Measurements from ENCODE around the gene MYO5C. TPM values are rescaled to one million over a fixed set of nuclear protein-coding genes. Genes with fewer than 3 reads are reported as not detected.
A peak's percentile ranks its signal among the peaks of the same experiment; 100 is the strongest.

Gene MYO5C
- total and polyA plus RNA-seq, 2 donors (not counting 3 experiments of a cell fraction or from before 2014, with no cell fraction given): 7.5 to 19.4 TPM

- no peak overlapping the region for H3K4me2 ChIP-seq (ENCODE audit: insufficient read depth, low read length)
- dilution Hi-C loops (cut with MboI; ENCODE audit: extremely low pct_ligation_motif_present, low sequenced_read_pairs) (no loop called here), intact Hi-C loops (cut with micrococcal nuclease) (loop anchor here (10.0 kb wide), 1 partner anchor 243 kb away; no protein-coding TSS in a partner anchor)
- H4K20me1 ChIP-seq (replicated peaks; ENCODE audit: control insufficient read depth, extremely low read depth, insufficient read depth, low read length): no peaks in the 10 kb centered on the region
- FAIRE-seq (no peak), DNase-seq (ENCODE audit: low read depth, low spot score) (no peak)
- ChIA-PET POLR2A (no interaction called here), CTCF (interaction anchor here (1.4 to 3.6 kb wide), 2 partner anchors 9 to 24 kb away, joined by 5 to 16 read pairs; no protein-coding TSS in a partner anchor)
- no peaks in the 10 kb centered on the region for H3K79me2 ChIP-seq (ENCODE audit: control insufficient read depth, insufficient read depth, low read length)
- H3K27ac ChIP-seq (ENCODE audit: insufficient read depth, low read depth, low read length): no peak overlapping the region
- H3K9me1 ChIP-seq (replicated peaks; ENCODE audit: control insufficient read depth, extremely low read depth, insufficient read depth, low read length): no peaks in the 10 kb centered on the region
- no TSS peak for BruUV-seq (replicated peaks)
- peaks cover 30% of the 10 kb centered on the region for H3K4me1 ChIP-seq (ENCODE audit: control insufficient read depth, extremely low read depth, insufficient read depth, low read length)
- peaks cover 0 to 4% of the 10 kb centered on the region in 2 experiments for H3K36me3 ChIP-seq (ENCODE audit: control insufficient read depth in 2 of 2, extremely low read depth in 1 of 2, insufficient read depth in 2 of 2, low read length in 2 of 2)
- TF ChIP-seq JUN (IDR thresholded peaks at IDR 0.05; ENCODE audit: borderline replicate concordance, insufficient read depth, insufficient read length, low read depth): no peak
- no peak for TF ChIP-seq EZH2 (IDR thresholded peaks at IDR 0.05; ENCODE audit: borderline replicate concordance, low read depth, low read length, severe bottlenecking)
- TF ChIP-seq MYC (IDR thresholded peaks at IDR 0.05; ENCODE audit: low read depth, low read length): no peak
- no peak for TF ChIP-seq POLR2AphosphoS5 (IDR thresholded peaks at IDR 0.05; ENCODE audit: insufficient read depth, low read depth, low read length)
- no peak for TF ChIP-seq MAX (IDR thresholded peaks at IDR 0.05; ENCODE audit: insufficient read depth, insufficient read length)
- TF ChIP-seq POLR2A (IDR thresholded peaks at IDR 0.05; ENCODE audit: low read depth, low read length): no peak
- TF ChIP-seq, protein P1, sequence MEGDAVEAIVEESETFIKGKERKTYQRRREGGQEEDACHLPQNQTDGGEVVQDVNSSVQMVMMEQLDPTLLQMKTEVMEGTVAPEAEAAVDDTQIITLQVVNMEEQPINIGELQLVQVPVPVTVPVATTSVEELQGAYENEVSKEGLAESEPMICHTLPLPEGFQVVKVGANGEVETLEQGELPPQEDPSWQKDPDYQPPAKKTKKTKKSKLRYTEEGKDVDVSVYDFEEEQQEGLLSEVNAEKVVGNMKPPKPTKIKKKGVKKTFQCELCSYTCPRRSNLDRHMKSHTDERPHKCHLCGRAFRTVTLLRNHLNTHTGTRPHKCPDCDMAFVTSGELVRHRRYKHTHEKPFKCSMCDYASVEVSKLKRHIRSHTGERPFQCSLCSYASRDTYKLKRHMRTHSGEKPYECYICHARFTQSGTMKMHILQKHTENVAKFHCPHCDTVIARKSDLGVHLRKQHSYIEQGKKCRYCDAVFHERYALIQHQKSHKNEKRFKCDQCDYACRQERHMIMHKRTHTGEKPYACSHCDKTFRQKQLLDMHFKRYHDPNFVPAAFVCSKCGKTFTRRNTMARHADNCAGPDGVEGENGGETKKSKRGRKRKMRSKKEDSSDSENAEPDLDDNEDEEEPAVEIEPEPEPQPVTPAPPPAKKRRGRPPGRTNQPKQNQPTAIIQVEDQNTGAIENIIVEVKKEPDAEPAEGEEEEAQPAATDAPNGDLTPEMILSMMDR (IDR thresholded peaks at IDR 0.05; ENCODE audit: extremely low read depth in 1 of 2, insufficient read depth in 1 of 2, low read depth in 1 of 2, low read length in 2 of 2): no peak
- no peak for TF ChIP-seq GATA2 (IDR thresholded peaks at IDR 0.05; ENCODE audit: insufficient read depth, insufficient read length, low read depth, low read length)
- no peaks in the 10 kb centered on the region for H3K9me3 ChIP-seq (replicated peaks; ENCODE audit: control insufficient read depth, insufficient read depth, low read length)
- H3K27me3 ChIP-seq (ENCODE audit: control insufficient read depth in 2 of 2, insufficient read depth in 2 of 2, low read length in 2 of 2): no peaks in the 10 kb centered on the region
- H2AFZ ChIP-seq (ENCODE audit: low read depth, low read length): peak overlapping the region; percentile 26
- H3K9ac ChIP-seq (replicated peaks; ENCODE audit: extremely low read depth, insufficient read depth, low read length): no peak overlapping the region
- no peak overlapping the region for H3K4me3 ChIP-seq (replicated peaks in 1 of 3; ENCODE audit: insufficient read depth in 1 of 3, low read depth in 1 of 3, low read length in 3 of 3)
These were observed 44.3 kb downstream of the MYO5C start for GRCh38 chr15:52251144-52251860.
